HG02763 (cell line): ENCODE measurements around the gene NEDD9.

Source experiments
- ATAC-seq: cut with Tn5 transposase; IDR thresholded peaks from one replicate; pipeline ENCODE4 v1.9.1; 2021; ENCODE audit warnings: mild to moderate bottlenecking, moderate library complexity; ENCODE audit not compliant: unreplicated experiment

The NEDD9 gene

GRCh38 chr6:11221623-11222384, 10.7 kb downstream of the NEDD9 start:
- ATAC-seq: no peak

GRCh38 chr6:11219400-11219834, 13.1 kb downstream of the NEDD9 start:
- ATAC-seq: no peak

- ATAC-seq: no peak
Observed at GRCh38 chr6:11218538-11219399, 13.7 kb downstream of the NEDD9 start.

GRCh38 chr6:11218102-11218442, 14.4 kb downstream of the NEDD9 start:
- no peak for ATAC-seq

GRCh38 chr6:11217360-11218101, 14.9 kb downstream of the NEDD9 start:
- no peak for ATAC-seq

- no peak for ATAC-seq
Observed at GRCh38 chr6:11215773-11216172, 16.7 kb downstream of the NEDD9 start.

- ATAC-seq: no peak
Observed at GRCh38 chr6:11214901-11215300, 17.6 kb downstream of the NEDD9 start.

- ATAC-seq: no peak
Observed at GRCh38 chr6:11214084-11214833, 18.2 kb downstream of the NEDD9 start.

GRCh38 chr6:11213422-11214021, 18.9 kb downstream of the NEDD9 start:
- ATAC-seq: no peak

- ATAC-seq: no peak
Observed at GRCh38 chr6:11212664-11213063, 19.8 kb downstream of the NEDD9 start.

GRCh38 chr6:11211254-11211653, 21.2 kb downstream of the NEDD9 start:
- ATAC-seq: no peak

GRCh38 chr6:11210386-11211138, 21.9 kb downstream of the NEDD9 start:
- no peak for ATAC-seq

GRCh38 chr6:11209906-11210305, 22.6 kb downstream of the NEDD9 start:
- ATAC-seq: no peak

- ATAC-seq: no peak
Observed at GRCh38 chr6:11209369-11209768, 23.1 kb downstream of the NEDD9 start.

- ATAC-seq: no peak
Observed at GRCh38 chr6:11208854-11209253, 23.6 kb downstream of the NEDD9 start.

GRCh38 chr6:11208267-11208666, 24.2 kb downstream of the NEDD9 start:
- no peak for ATAC-seq

GRCh38 chr6:11207199-11207968, 25.1 kb downstream of the NEDD9 start:
- no peak for ATAC-seq

GRCh38 chr6:11206576-11206975, 25.9 kb downstream of the NEDD9 start:
- ATAC-seq: no peak

- ATAC-seq: no peak
Observed at GRCh38 chr6:11204794-11205366, 27.6 kb downstream of the NEDD9 start.
